Medulla oblongata (tissue), 1 donor: Measurements from ENCODE around the gene S100A8.
"Not testable (repeated sequence)": the region's sequence is repeated elsewhere in the genome, so short reads cannot be mapped to it uniquely, and the experiment has no call there.

ENCODE experiments used
- DNase-seq: peaks from one replicate; pipeline ENCODE4 v3.0.0-alpha.2; 2015; ENCODE audit errors: extremely low spot score

The S100A8 gene

GRCh38 chr1:153347856-153348255 is 43.0 kb downstream of the S100A8 start:
- DNase-seq = no peak

GRCh38 chr1:153347049-153347448 is 43.8 kb downstream of the S100A8 start:
- DNase-seq = not testable (repeated sequence)

- DNase-seq = no peak
Observed at GRCh38 chr1:153346077-153346723, 44.7 kb downstream of the S100A8 start.

- DNase-seq = no peak
Observed at GRCh38 chr1:153345187-153346076, 45.4 kb downstream of the S100A8 start.

GRCh38 chr1:153344718-153345025 is 46.2 kb downstream of the S100A8 start:
- DNase-seq = no peak

- no peak for DNase-seq
Observed at GRCh38 chr1:153343811-153344717, 46.8 kb downstream of the S100A8 start.

GRCh38 chr1:153343040-153343681 is 47.7 kb downstream of the S100A8 start:
- no peak for DNase-seq

- DNase-seq = no peak
Observed at GRCh38 chr1:153342178-153342577, 48.7 kb downstream of the S100A8 start.

- DNase-seq = no peak
Observed at GRCh38 chr1:153341431-153341934, 49.4 kb downstream of the S100A8 start.

GRCh38 chr1:153340356-153340755 is 50.5 kb downstream of the S100A8 start:
- no peak for DNase-seq
